Neural crest cell (in vitro differentiated cells): ENCODE data around the gene TP53BP2. TPM values are rescaled to one million over a fixed set of nuclear protein-coding genes. Genes with fewer than 3 reads are reported as not detected.

ENCODE experiments used
- DNase-seq: peaks from one replicate; pipeline ENCODE4 v3.0.0; 2021; ENCODE audit warnings: low read depth, mixed read lengths, low spot score
- H3K27ac Mint-ChIP-seq: one replicate; pipeline ENCODE4 v1.8.0; 2021; ENCODE audit warnings: mild to moderate bottlenecking, mixed read lengths; ENCODE audit not compliant: unreplicated experiment
- H3K27me3 Mint-ChIP-seq: 2 replicates; pipeline ENCODE4 v1.8.0; 2021; ENCODE audit warnings: low read depth, mild to moderate bottlenecking, mixed read lengths
- H3K36me3 Mint-ChIP-seq: 2 replicates; pipeline ENCODE4 v1.8.0; 2021; ENCODE audit warnings: low read depth, mild to moderate bottlenecking, mixed read lengths
- H3K4me1 Mint-ChIP-seq: 2 replicates; pipeline ENCODE4 v1.8.0; 2021; ENCODE audit warnings: mixed read lengths
- H3K4me3 Mint-ChIP-seq: one replicate; pipeline ENCODE4 v1.8.0; 2021; ENCODE audit warnings: mild to moderate bottlenecking, mixed read lengths
- H3K9me3 Mint-ChIP-seq: 2 replicates; pipeline ENCODE4 v1.8.0; 2021; ENCODE audit warnings: mixed read lengths
- total RNA-seq: library from RNA; stranded (reverse); gene quantifications from 2 replicates; pipeline ENCODE4 v1.2.1, GENCODE V29; 2021
- TF ChIP-seq, protein P1 (sequence below): fragments of 200-600 bp; sonication (generic); conservative IDR thresholded peaks from 2 replicates; pipeline ENCODE4 v1.5.0; 2021; ENCODE audit warnings: antibody characterized with exemption, mild to moderate bottlenecking

TP53BP2 gene
- total RNA-seq, 1 donor from 2014 or later = 61.5 TPM

DNA sequence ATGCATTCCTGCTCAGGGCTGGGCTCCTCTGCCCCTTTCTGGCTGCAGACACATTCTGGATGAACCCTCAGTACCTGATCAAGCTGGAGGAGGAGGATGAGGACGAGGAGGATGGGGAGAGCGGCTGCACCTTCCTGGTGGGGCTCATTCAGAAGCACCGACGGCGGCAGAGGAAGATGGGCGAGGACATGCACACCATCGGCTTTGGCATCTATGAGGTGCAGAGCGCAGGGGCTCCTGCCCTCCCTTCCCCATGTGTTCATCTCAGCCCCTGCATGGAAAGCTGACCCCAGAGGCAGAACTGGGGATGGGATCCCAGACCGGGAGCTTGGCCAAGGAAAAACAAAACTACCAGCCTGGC is 90.3 kb downstream of the TP53BP2 start:
- TF ChIP-seq, protein P1, sequence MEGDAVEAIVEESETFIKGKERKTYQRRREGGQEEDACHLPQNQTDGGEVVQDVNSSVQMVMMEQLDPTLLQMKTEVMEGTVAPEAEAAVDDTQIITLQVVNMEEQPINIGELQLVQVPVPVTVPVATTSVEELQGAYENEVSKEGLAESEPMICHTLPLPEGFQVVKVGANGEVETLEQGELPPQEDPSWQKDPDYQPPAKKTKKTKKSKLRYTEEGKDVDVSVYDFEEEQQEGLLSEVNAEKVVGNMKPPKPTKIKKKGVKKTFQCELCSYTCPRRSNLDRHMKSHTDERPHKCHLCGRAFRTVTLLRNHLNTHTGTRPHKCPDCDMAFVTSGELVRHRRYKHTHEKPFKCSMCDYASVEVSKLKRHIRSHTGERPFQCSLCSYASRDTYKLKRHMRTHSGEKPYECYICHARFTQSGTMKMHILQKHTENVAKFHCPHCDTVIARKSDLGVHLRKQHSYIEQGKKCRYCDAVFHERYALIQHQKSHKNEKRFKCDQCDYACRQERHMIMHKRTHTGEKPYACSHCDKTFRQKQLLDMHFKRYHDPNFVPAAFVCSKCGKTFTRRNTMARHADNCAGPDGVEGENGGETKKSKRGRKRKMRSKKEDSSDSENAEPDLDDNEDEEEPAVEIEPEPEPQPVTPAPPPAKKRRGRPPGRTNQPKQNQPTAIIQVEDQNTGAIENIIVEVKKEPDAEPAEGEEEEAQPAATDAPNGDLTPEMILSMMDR = no peak
- no peak overlapping the region for H3K27ac Mint-ChIP-seq
- H3K4me3 Mint-ChIP-seq = no peak overlapping the region
- DNase-seq = no peak
- H3K27me3 Mint-ChIP-seq = no peaks in the 10 kb centered on the region
- no peaks in the 10 kb centered on the region for H3K4me1 Mint-ChIP-seq
- no peaks in the 10 kb centered on the region for H3K9me3 Mint-ChIP-seq
- peaks cover 14% of the 10 kb centered on the region for H3K36me3 Mint-ChIP-seq

GRCh38 chr1:223754681-223755431 is 90.9 kb downstream of the TP53BP2 start:
- H3K9me3 Mint-ChIP-seq = no peaks in the 10 kb centered on the region

DNA sequence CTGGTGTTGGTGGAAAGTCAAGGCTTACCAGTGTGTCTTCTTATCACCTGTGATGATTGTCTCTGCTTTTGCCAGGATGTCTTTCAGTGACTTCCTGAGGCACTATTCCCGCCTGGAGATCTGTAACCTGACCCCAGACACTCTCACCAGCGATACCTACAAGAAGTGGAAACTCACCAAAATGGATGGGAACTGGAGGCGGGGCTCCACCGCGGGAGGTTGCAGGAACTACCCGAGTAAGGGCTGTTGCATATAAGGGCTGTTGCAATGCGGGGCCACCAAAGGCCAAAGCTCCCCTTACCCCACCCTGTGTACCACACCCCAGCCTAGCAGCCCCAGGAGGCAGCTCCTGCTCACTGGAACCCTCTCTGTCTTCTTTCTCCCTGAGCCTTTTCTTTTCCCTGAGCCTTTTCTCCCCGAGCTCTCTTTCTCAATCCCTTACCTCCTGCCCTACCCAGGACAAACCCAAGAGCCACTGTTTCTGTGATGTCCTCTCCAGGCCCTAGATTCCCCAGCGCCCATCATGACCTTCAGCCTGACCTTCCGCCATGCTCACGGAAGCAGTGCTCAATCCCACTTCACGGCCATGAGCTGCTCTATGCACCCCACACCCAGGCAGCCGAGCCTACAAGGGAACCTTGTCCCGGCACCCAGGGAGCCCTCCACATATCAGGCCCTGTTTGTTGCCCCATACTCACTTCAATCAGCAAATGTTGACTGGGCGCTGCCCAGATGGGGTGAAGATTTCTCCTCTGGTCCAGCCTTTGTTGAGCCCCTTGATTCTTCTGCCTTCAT is 92.8 kb downstream of the TP53BP2 start:
- no peaks in the 10 kb centered on the region for H3K27me3 Mint-ChIP-seq
- peaks cover 8% of the 10 kb centered on the region for H3K4me1 Mint-ChIP-seq
- DNase-seq = no peak
- H3K9me3 Mint-ChIP-seq = no peaks in the 10 kb centered on the region
- TF ChIP-seq, protein P1 = no peak
- no peak overlapping the region for H3K4me3 Mint-ChIP-seq
- peaks cover 10% of the 10 kb centered on the region for H3K36me3 Mint-ChIP-seq
- no peak overlapping the region for H3K27ac Mint-ChIP-seq

More at GRCh38 chr1:223754681-223755431, 90.9 kb downstream of the TP53BP2 start:
- TF ChIP-seq, protein P1 = no peak
- Mint-ChIP-seq H3K4me1 (peaks cover 4% of the 10 kb centered on the region), H3K36me3 (peaks cover 13% of the 10 kb centered on the region), H3K4me3 (no peak overlapping the region), H3K27ac (no peak overlapping the region), H3K27me3 (no peaks in the 10 kb centered on the region)
- DNase-seq = no peak

DNA sequence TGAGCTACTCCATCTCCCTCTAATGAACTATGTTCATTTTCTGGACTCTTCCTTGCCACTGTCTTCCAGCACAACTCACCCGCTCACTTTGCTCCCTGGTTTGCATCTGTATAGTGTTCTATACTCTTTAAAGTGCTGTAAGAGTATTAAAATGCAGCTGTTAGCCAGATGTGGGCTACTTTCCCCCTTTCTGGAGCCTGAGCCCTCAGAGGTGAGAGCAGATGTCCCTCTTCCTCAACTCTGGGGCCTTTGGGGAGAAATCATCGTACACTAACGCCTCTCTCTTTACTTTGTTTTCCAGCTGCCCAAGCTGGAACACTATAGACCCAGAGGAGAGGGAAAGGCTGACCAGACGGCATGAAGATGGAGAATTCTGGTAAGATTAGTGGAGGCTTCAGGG is 94.1 kb downstream of the TP53BP2 start:
- Mint-ChIP-seq H3K4me3 (no peak overlapping the region), H3K27me3 (no peaks in the 10 kb centered on the region), H3K9me3 (no peaks in the 10 kb centered on the region), H3K36me3 (peaks cover 12% of the 10 kb centered on the region), H3K27ac (no peak overlapping the region), H3K4me1 (peaks cover 8% of the 10 kb centered on the region)
- no peak for DNase-seq
- TF ChIP-seq, protein P1 = no peak

DNA sequence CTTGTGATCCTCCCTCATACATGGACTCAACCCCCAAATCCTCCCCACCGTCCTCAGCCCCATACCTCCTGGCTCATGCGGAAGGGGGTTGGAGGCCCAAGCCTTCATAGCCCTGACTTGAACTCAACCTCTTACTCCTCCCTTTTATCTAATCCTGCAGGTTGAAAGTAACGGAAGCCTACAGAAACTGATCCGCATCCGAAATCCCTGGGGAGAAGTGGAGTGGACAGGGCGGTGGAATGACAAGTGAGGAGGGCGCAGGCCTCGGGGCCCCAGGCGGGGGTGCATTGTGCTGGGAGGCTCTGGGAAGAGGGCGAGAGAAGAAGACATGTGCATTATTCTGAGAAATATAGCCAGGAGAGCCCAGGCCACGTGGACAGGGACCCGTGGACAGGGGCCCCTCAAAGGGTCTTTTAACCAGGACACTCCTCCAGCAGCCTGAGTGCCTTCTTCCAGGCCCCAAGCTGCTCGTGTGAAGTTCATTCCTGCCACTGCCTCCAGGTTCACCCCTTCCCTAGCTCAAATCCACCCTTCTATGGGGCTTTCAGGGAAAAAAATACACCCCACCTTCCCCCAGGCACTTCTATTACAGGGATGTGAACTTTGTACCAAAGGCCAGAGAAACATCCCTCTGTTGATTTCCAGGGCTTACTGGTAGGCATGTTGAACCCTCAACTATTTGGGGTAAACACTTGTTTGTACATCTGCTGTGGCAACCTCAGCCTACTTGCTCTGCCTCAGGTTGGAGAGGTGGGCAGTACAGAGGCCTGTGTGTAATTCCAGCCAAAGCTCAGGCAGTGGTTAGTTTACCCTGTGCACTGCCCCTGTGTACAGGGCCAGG is 94.8 kb downstream of the TP53BP2 start:
- Mint-ChIP-seq H3K27ac (no peak overlapping the region), H3K36me3 (peaks cover 12% of the 10 kb centered on the region), H3K4me3 (peak overlapping the region; percentile 13), H3K9me3 (no peaks in the 10 kb centered on the region), H3K27me3 (no peaks in the 10 kb centered on the region), H3K4me1 (peaks cover 8% of the 10 kb centered on the region)
- TF ChIP-seq, protein P1 = no peak
- DNase-seq = no peak
